ENCODE measurements around the gene CALCA. TPM values are rescaled to one million over a fixed set of nuclear protein-coding genes. Genes with fewer than 3 reads are reported as not detected.

CALCA gene
- total RNA-seq, 2 experiments from 2014 or later = 0.28 to 0.29 TPM

DNA sequence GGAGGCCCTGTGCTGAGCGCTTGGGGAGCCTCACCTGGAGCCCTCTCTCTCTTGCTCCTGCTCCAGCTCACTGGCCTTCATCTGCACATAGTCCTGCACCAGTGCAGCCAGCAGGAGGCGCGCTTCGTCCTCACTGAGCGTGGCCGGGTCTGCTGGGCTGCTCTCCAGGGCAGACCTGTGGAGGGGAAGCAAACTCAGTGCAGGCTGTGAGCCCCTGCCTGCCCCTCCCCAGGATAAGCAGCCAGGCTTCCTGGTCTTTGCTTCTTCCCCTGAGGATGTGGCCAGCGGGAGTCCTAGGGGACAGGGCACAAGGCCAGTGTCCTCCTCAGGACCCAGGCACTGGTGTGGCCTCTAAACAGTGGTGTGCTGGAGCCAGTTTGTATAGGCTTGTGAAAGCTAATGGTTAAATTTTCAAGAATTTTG is 2.2 kb downstream of the CALCA start:
- no peaks in the 10 kb centered on the region for H3K9me3 Mint-ChIP-seq
- H3K27me3 Mint-ChIP-seq = peaks cover 76% of the 10 kb centered on the region
- H3K4me3 Mint-ChIP-seq = no peak overlapping the region
- DNase-seq = peak; percentile 75
- no peaks in the 10 kb centered on the region for H3K36me3 Mint-ChIP-seq
- H3K4me1 Mint-ChIP-seq = peaks cover 26% of the 10 kb centered on the region
- H3K27ac Mint-ChIP-seq = no peak overlapping the region

DNA sequence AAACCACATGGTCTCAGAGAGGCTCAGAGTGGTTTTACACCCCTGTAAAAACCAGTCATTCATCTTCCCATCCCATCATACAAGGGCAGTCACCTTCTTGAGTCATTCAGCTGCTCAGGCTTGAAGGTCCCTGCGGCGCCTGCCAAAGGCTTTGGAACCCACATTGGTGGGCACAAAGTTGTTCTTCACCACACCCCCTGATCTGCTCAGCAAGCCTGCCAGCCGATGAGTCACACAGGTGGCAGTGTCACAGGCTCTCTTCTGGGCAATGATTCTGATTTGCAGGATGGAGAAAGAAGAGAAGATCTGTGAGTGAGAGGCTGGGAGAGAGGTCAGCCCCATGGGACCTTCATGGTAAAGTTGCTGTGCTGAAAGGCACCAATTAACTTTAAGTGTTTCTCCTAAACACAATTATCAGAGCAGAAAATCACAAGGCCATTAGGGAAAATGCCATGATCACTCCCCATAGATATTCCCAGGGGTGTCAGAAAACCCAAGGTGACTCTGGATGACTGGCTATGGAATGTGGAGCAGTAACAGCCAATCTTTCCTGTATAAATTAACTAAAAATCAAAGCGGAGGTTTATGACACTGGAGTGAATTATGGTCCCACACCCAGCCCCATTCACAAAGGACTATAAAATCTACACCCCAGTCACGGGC is 4.4 kb downstream of the CALCA start:
- no peak overlapping the region for H3K27ac Mint-ChIP-seq
- H3K4me3 Mint-ChIP-seq = no peak overlapping the region
- peaks cover 57% of the 10 kb centered on the region for H3K27me3 Mint-ChIP-seq
- DNase-seq = no peak
- H3K36me3 Mint-ChIP-seq = no peaks in the 10 kb centered on the region
- H3K4me1 Mint-ChIP-seq = peaks cover 5% of the 10 kb centered on the region
- H3K9me3 Mint-ChIP-seq = no peaks in the 10 kb centered on the region

DNA sequence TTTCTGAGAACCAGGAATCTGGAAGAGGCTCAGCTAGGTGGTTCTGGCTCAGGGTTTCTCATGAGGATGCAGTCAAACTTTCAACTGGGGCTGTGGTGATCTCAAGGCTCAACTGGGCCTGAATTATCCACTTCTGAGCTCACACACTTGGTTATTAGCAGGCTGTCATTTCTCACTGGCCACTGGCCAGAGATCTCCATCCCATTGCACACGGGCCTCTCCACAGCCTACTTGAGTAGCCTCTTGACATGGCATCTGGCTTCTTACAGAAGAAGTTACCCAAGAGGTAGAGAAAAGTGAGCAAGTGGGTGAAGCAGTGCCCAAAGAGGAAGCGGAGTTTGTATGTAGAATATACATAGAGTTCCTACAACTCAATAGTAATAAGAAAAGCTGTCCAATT is 16.0 kb downstream of the CALCA start:
- Mint-ChIP-seq H3K36me3 (no peaks in the 10 kb centered on the region), H3K9me3 (no peaks in the 10 kb centered on the region), H3K4me3 (no peak overlapping the region), H3K27me3 (no peaks in the 10 kb centered on the region), H3K27ac (no peak overlapping the region), H3K4me1 (no peaks in the 10 kb centered on the region)
- DNase-seq = no peak

DNA sequence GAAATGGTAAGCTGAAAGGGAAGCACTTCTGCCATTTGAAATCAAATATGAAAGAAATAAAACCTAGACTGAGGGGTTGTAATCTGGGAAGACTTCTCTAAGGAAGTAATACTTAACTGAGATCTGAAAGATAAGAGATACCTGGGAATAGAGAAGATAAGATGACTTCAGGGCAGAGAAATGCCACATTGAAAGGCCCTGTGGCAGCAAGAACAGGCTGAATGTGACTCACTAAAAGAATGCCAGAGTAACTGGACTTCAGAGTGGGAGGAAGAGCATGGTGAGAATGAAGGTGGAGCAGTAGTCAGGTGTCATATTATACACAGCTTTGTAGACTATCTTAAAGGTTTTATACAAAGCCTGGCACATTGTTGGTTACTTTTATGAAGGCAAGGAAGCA is 17.6 kb downstream of the CALCA start:
- no peaks in the 10 kb centered on the region for H3K4me1 Mint-ChIP-seq
- no peaks in the 10 kb centered on the region for H3K9me3 Mint-ChIP-seq
- H3K27ac Mint-ChIP-seq = no peak overlapping the region
- DNase-seq = no peak
- no peak overlapping the region for H3K4me3 Mint-ChIP-seq
- no peaks in the 10 kb centered on the region for H3K36me3 Mint-ChIP-seq
- H3K27me3 Mint-ChIP-seq = no peaks in the 10 kb centered on the region

DNA sequence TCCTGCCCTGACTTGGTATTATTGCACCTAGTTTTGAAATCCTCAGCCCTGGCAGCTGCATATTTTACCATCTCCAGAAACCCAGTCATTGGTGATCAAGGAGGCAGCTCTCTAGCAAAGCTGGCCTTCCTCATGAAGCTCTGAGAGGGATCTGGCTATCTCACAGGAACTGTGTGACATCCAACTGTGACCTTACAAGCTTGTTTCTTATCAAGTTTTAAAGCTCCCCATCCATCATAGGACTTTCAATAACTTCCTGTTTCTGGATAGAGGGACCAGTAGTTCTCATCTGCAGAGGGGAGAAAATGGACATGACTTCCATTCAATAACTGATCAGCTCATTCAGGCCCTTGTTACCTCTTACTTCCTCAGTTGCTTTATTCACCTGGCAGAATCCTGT is 18.2 kb downstream of the CALCA start:
- H3K36me3 Mint-ChIP-seq = no peaks in the 10 kb centered on the region
- H3K27ac Mint-ChIP-seq = no peak overlapping the region
- H3K27me3 Mint-ChIP-seq = no peaks in the 10 kb centered on the region
- H3K9me3 Mint-ChIP-seq = no peaks in the 10 kb centered on the region
- no peak for DNase-seq
- H3K4me1 Mint-ChIP-seq = no peaks in the 10 kb centered on the region
- no peak overlapping the region for H3K4me3 Mint-ChIP-seq

DNA sequence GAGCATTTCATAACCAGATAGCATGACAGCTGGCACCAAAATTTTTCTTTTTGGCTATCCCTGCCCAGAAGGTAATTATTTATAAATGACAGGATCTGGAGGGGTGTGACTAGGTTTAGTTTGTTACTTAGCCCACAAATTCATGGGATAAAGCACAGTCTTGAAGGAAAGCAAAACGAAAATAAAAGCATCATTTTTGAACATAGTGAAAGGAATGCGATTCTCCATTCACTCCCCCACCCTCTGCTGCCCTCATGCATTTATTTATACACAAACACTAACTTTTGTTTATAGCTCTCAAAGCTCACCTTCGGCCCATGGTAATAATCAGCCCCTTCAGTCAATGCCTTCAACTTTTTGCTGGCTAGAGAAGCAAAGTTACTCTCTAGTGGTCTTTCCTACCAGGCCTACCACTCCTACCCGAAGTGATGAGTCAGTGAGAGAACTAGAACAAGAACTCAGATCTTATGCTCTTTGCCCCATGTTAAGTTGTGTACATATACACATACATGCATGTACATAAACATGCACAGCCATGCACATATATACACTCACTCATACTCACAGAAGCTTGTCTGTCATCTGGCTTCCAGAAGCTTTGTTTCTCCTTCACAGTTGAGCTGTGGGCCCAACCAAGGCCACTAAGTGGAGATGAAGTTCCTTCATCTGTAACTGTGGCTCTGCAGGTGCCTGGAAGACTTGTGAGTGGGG is 22.6 kb downstream of the CALCA start:
- DNase-seq = no peak
- Mint-ChIP-seq H3K27ac (no peak overlapping the region), H3K4me1 (no peaks in the 10 kb centered on the region), H3K4me3 (no peak overlapping the region), H3K9me3 (no peaks in the 10 kb centered on the region), H3K27me3 (no peaks in the 10 kb centered on the region), H3K36me3 (no peaks in the 10 kb centered on the region)

DNA sequence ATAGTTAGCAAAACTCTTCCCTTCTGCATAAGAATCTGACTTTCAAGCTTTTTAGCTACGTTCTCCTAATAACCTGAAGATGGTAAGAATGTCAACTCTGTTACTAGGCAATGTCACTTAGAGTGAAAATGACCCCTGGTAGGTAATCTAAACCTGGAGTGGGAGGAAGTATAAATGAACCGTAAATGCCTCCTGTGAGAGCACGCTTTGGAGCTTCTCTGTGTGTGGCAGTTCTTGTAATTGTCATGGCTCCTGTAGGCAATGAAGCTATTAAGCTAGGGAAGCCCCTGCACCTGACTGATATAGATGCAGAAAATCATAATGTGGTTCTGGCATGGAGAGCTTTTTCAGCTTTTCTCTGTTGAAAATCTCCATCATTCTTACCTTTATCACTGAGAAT is 29.4 kb downstream of the CALCA start:
- H3K4me3 Mint-ChIP-seq = no peak overlapping the region
- H3K27ac Mint-ChIP-seq = no peak overlapping the region
- H3K27me3 Mint-ChIP-seq = no peaks in the 10 kb centered on the region
- H3K9me3 Mint-ChIP-seq = no peaks in the 10 kb centered on the region
- H3K36me3 Mint-ChIP-seq = peaks cover 7% of the 10 kb centered on the region
- DNase-seq = no peak
- no peaks in the 10 kb centered on the region for H3K4me1 Mint-ChIP-seq

DNA sequence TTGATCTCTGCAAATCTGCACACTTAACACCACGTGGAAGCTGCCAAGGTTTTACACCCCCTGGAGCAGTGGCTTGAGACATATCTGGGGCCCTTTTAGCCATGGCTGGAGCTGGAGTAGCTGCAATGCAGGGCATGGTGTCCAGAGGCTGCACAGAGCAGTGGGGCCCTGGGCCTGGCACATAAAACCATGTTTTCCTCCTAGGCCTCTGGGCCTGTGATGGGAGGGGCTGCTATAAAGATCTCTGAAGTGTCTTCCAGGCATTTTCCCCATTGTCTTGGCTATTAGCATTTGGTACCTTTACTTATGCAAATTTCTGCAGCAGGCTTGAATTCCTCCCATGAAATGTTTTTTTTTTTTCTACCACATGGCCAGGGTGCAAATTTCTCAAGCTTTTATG is 33.2 kb downstream of the CALCA start:
- Mint-ChIP-seq H3K27me3 (no peaks in the 10 kb centered on the region), H3K36me3 (peaks cover 11% of the 10 kb centered on the region), H3K9me3 (no peaks in the 10 kb centered on the region), H3K4me3 (no peak overlapping the region), H3K4me1 (no peaks in the 10 kb centered on the region), H3K27ac (no peak overlapping the region)
- no peak for DNase-seq

DNA sequence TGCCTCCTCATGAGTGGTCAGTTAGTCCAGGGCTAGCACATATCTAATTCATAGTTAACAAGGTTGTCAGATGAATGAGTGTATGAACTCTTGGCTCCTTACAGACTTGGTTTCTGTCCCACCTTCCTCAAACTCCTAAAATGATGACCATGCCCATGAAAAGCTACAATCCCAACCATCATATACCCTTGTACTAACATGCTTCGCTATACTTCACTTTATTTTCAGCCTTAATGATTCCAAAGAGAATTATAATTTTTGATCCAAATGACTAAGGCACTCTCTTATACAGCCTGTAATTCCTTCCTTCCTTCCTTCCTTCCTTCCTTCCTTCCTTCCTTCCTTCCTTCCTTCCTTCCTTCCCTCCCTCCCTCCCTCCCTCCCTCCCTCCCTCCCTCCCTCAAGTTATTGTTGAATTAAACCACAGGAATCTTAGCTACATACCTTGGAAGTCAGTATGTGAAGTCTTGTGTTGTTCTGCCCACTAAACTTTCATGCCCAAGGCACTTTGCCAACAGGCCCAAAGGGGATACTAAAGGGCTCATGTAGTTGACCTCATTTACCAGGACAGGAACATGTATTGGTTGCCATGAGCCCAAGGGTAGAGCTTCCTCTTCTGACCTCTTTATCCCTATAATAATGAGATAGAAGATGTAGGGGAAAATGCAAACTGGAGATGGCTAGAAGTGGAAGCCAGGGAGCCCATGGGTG is 37.4 kb downstream of the CALCA start:
- Mint-ChIP-seq H3K36me3 (peaks cover 13% of the 10 kb centered on the region), H3K4me1 (no peaks in the 10 kb centered on the region), H3K27me3 (no peaks in the 10 kb centered on the region), H3K9me3 (peaks cover 2% of the 10 kb centered on the region), H3K4me3 (no peak overlapping the region), H3K27ac (no peak overlapping the region)
- DNase-seq = no peak

DNA sequence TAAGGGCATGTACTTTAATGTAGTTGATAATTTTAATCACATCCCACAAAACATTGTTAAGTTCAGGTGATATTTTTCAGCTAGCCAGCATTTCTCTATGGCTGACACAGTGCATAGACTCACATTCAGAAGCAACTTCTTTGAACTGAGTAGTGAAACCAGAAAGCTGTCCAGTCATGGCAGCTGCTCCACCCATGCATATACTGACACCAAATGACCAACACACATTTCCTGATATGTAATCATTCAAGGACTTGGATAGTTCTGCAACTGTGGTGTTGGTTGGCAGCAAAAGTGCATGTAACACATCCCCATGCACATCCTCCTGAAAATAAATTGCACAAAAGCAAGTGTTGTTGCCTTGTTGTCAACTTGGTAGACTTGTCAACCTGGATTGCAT is 39.7 kb downstream of the CALCA start:
- Mint-ChIP-seq H3K36me3 (peaks cover 12% of the 10 kb centered on the region), H3K9me3 (peaks cover 12% of the 10 kb centered on the region), H3K27ac (no peak overlapping the region), H3K27me3 (no peaks in the 10 kb centered on the region), H3K4me3 (no peak overlapping the region), H3K4me1 (no peaks in the 10 kb centered on the region)
- no peak for DNase-seq

DNA sequence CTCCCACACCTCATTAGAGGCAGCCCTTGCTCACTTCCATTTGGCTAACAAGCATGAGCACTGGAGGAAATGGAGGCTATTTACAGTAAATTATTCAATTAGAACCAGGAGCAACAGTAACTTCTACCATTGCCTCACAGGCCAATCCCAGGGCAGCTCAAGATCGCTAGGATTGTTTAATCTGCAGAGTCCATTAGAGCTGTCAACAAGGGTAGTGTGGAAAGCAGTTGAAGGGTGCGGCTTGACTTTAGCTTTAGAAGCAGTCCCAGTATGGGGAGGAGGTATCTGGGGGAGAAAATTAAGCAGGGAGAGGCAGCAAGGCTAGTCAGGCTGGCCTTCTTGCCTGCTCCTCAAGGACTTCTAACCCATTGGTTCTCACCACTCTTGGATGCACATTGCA is 41.8 kb downstream of the CALCA start:
- H3K4me1 Mint-ChIP-seq = no peaks in the 10 kb centered on the region
- no peak overlapping the region for H3K4me3 Mint-ChIP-seq
- no peak overlapping the region for H3K27ac Mint-ChIP-seq
- no peak for DNase-seq
- peaks cover 12% of the 10 kb centered on the region for H3K9me3 Mint-ChIP-seq
- no peaks in the 10 kb centered on the region for H3K27me3 Mint-ChIP-seq
- H3K36me3 Mint-ChIP-seq = peaks cover 11% of the 10 kb centered on the region

DNA sequence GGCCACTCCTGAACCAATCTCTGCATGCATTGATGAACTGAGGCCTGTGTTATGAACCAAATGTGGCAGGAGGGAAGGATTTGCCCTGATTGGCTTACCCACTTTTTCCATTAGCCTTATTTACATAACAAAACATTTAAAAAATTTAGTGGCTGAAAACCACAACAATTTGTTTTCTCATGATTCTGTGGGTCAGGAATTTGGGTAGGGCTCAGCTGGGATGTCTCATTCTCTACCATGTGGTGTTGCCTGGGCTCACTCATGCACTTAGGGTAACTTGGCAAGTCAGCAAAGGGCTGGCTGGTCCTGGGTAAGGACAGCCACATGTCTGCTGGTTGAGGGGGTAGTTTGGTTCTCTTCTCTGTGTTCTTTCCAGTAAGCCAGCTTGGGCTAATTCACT is 45.0 kb downstream of the CALCA start:
- no peaks in the 10 kb centered on the region for H3K4me1 Mint-ChIP-seq
- H3K27ac Mint-ChIP-seq = no peak overlapping the region
- no peaks in the 10 kb centered on the region for H3K27me3 Mint-ChIP-seq
- H3K4me3 Mint-ChIP-seq = no peak overlapping the region
- no peak for DNase-seq
- peaks cover 10% of the 10 kb centered on the region for H3K9me3 Mint-ChIP-seq
- peaks cover 9% of the 10 kb centered on the region for H3K36me3 Mint-ChIP-seq

DNA sequence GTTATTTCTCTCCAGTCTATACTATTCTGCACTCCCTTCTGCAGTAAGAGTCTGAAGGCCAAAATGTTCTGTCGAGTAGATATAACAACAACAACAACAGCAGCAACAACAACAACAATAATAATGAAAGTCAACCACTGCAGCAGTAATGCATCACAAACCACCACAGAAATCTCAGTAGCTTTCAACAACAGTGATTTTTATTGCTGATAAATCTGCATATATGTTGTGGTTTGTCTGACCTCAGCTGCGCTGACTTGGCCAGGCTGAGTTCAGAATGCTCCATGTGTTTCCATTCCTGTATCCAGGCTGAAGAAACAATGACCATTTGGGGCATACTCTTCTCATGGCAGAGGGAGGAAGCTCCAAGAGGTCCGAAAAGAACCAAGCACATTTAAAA is 47.8 kb downstream of the CALCA start:
- DNase-seq = no peak
- Mint-ChIP-seq H3K36me3 (peaks cover 9% of the 10 kb centered on the region), H3K4me1 (no peaks in the 10 kb centered on the region), H3K4me3 (no peak overlapping the region), H3K27ac (no peak overlapping the region), H3K9me3 (peaks cover 10% of the 10 kb centered on the region), H3K27me3 (no peaks in the 10 kb centered on the region)
